ENCODE results near the gene UNC80.

The UNC80 gene

DNA sequence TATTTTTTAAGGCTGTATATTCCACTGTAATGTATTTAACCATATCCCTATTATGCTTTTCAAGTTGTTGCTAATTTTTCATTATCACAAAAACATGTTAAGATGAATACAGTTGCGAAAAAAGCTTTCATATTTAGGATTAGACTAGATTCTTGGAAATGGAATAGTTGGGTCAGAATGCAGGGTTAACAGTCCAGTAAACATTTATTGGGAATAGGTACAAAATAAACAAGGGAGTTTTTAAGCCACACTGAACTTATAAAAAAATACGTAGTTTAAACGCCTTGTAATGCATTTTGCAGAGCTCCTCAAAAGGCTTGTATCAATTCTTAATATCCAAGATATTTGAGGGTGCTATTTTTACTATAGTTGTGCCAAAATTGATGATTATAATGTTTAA lies 266.4 kb downstream of the UNC80 start:
- no peak for DNase-seq

DNA sequence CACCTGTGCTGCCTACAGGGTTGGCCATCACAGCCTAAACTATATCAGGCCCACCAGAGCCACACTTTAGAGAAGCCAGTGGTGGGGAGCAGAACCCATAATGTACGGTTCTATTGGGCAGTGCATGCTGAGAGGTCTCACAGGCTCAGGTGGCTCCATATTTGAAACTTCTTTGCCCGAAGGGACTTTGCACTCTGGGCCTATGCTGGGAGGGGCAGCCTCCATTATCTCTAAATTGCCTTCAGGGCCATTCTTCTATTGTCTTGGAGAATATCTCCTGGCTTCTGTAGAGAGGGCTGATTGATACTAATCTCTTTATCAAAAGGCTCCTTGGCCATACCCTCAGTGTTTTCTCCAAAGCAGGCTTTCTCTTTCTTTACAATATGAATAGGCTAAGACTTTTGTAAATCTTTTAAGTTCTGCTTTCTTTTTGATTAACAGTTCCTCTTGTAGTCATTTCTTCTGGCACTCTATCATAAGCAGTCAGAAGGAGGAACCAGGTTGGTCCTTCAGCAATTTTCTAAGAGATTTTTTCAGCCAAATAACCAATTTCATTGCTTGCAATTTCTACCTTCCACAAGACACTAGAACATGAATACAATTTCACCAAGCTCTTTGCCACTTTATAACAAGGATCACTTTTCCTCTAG lies 275.3 kb downstream of the UNC80 start:
- no peak for DNase-seq

All from activated CD8-positive, alpha-beta memory T cell treated with anti-CD3 and anti-CD28 coated beads, Interleukin-2, amount 50 U/mL, for 48 hours (primary cell).